Testis (tissue), 2 donors: ENCODE results near the gene CNOT8.

ENCODE experiments used
- POLR2A ChIP-seq: fragments of 450-650 bp; IDR thresholded peaks from one replicate; pipeline ENCODE4 v1.6.1; 2017; ENCODE audit warnings: antibody characterized with exemption, mild to moderate bottlenecking, moderate library complexity
- TF ChIP-seq, protein P1 (sequence below), 3 experiments: fragments of 450-650 bp in 2 of 3; fragments of 200-600 bp in 1 of 3; sonication (generic) in 1 of 3; IDR thresholded peaks; one replicate each; pipeline ENCODE4 v1.5.1; 2016 to 2019; ENCODE audit warnings: antibody characterized with exemption in 3 of 3, mild to moderate bottlenecking in 2 of 3, moderate library complexity in 1 of 3

DNA sequence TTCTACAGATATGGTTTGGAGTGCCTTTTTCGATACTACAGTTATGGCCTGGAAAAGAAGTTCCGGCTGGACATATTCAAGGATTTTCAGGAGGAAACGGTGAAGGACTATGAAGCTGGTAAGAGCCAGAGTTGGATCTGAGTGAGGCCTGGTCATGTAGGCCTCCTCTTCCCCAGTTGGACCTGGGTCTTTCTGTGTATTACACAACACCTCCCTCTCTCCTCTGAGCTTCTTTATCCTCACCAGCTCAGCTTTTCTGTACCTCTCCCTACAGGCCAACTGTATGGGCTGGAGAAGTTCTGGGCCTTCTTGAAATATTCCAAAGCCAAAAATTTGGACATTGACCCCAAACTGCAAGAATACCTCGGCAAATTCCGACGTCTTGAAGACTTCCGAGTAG, 47.2 kb upstream of the CNOT8 start:
- TF ChIP-seq, protein P1, sequence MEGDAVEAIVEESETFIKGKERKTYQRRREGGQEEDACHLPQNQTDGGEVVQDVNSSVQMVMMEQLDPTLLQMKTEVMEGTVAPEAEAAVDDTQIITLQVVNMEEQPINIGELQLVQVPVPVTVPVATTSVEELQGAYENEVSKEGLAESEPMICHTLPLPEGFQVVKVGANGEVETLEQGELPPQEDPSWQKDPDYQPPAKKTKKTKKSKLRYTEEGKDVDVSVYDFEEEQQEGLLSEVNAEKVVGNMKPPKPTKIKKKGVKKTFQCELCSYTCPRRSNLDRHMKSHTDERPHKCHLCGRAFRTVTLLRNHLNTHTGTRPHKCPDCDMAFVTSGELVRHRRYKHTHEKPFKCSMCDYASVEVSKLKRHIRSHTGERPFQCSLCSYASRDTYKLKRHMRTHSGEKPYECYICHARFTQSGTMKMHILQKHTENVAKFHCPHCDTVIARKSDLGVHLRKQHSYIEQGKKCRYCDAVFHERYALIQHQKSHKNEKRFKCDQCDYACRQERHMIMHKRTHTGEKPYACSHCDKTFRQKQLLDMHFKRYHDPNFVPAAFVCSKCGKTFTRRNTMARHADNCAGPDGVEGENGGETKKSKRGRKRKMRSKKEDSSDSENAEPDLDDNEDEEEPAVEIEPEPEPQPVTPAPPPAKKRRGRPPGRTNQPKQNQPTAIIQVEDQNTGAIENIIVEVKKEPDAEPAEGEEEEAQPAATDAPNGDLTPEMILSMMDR (IDR thresholded peaks at IDR 0.05): no peak
- no peak for TF ChIP-seq POLR2A
